NCI-H446 (cell line): ENCODE data around the gene RAD1.

ENCODE experiments used
- DNase-seq, 2 experiments: peaks; one replicate each; lab custom pipeline; 2025; lab: John Stamatoyannopoulos, UW

The RAD1 gene

DNA sequence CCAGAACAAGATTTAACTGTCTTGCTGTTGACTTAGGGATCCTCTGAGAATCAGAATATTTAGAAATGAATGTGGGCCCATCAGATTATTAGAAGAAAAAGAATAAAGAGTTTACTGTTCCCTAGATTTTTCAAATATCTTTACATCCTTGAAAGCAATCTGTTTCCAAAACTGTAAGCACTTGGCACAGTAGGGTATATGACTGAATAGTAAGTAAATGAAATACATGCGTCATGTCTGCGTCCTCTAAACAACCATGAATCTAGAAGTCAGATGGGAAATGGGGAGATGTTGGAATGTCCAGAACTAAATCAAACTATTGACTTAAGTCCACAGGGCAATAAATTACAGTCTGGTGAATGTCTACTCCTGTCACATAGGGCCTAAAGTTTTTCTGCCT is 50.2 kb downstream of the RAD1 start:
- DNase-seq: no peak

DNA sequence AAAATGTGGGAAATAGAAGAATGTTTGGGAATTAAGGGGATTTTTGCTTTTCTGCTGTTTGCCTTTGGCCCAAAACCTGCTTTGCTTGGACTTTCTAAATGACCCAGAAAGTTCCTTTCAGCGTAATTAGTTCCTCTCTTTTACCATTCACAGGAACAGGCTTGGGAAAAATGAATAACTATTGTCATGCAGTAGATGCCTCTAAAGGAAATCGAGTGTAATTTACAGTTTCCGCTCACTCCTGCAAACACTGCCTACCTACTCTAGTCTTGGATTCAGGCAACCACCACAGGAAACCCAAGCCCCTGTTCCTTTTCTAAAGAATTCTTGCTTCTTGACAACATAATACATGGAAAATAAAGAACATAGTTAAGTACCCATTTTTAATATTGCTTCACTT is 51.4 kb downstream of the RAD1 start:
- DNase-seq: no peak

DNA sequence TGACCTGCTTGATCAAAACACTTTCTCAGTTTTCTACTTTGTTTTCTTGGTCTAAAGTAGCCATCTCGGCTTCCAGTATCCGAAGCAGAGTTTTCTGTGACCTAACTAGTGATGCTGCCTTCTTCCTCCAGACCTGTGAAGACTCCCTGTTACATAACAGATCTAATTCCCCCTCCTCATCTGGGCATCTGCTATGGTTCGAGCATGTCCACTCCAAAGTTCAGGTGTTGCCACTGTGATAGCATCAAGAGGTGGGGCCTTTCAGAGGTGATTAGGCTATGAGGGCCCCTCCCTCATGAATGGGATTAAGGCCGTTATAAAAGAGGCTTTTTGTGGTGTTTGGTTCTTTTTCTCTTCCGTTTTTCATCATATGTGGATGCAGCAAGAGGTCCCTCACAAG is 56.1 kb downstream of the RAD1 start:
- no peak for DNase-seq

DNA sequence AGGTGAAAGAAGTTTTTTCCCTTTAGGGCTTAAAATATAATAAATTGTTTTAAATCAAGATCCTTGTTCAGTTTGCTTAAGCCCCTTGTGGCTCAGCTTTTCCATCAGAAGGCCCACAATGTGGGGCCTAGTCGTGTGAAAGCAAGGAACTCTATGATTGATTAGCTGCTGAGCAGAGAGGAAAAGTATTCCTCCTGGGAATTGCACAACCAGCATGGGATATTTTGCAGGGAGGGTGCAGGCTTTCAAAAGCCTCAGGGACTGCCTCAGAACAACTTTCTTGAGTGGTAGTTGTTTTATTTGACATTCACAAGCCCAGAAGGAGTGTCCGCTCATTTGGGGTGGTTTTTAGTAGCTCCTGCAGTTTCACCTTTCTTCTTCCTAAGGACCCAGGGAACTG is 56.5 kb downstream of the RAD1 start:
- DNase-seq: no peak

- no peak for DNase-seq
These were observed 57.4 kb downstream of the RAD1 start for GRCh38 chr5:34857894-34858293.

GRCh38 chr5:34857161-34857560 is 58.1 kb downstream of the RAD1 start:
- DNase-seq: no peak
